ENCODE measurements around the gene HSPG2. TPM values are rescaled to one million over a fixed set of nuclear protein-coding genes. Genes with fewer than 3 reads are reported as not detected.

Gene HSPG2
- total and polyA plus RNA-seq, 8 donors = 50.4 to 164 (median 63.9) TPM

- no peaks in the 10 kb centered on the region for H3K27me3 ChIP-seq
- H3K9me3 ChIP-seq = no peaks in the 10 kb centered on the region
- WGBS, 2 donors = 33 to 35% methylated on average over 32 of the region's 32 CpGs
- no peak for TF ChIP-seq CTCF (IDR thresholded peaks at IDR 0.05)
- H3K27ac ChIP-seq = peak overlapping the region; percentile 99 to 100 (median 100)
- ATAC-seq (peak; percentile 10 to 91 (median 15)), FAIRE-seq (no peak), DNase-seq (peak; percentile 38 to 98 (median 96))
- H3K4me1 ChIP-seq = peaks cover 0 to 8% (median 5%) of the 10 kb centered on the region in 3 donors
- H3K36me3 ChIP-seq = no peaks in the 10 kb centered on the region
- peak overlapping the region; percentile 73 to 92 (median 83) for H3K4me3 ChIP-seq
- intact Hi-C loops (cut with DNase I) = loop anchor here in 1 of 3 donors (10.0 kb wide), 1 partner anchor 181 kb away; no protein-coding TSS in a partner anchor
Observed at GRCh38 chr1:21783679-21784603, 153.2 kb downstream of the HSPG2 start.

- ATAC-seq (peak; percentile 83 to 95 (median 88)), DNase-seq (peak; percentile 98 to 100 (median 98)), FAIRE-seq (no peak)
- H3K27ac ChIP-seq = peak within 1 kb of the TSS; percentile 99 to 100 (median 100)
- H3K4me1 ChIP-seq = peaks cover 0 to 8% (median 5%) of the 10 kb centered on the region in 3 donors
- no peaks in the 10 kb centered on the region for H3K27me3 ChIP-seq
- intact Hi-C loops (cut with DNase I) = loop anchor here in 1 of 3 donors (10.0 kb wide), 1 partner anchor 182 kb away; no protein-coding TSS in a partner anchor
- 0% methylated on average over 48 to 82 of the region's 82 CpGs for WGBS, 2 donors
- no peaks in the 10 kb centered on the region for H3K9me3 ChIP-seq
- peak within 1 kb of the TSS; percentile 73 to 92 (median 83) for H3K4me3 ChIP-seq
- no peak for TF ChIP-seq CTCF (IDR thresholded peaks at IDR 0.05)
- no peaks in the 10 kb centered on the region for H3K36me3 ChIP-seq
Observed at GRCh38 chr1:21782868-21783678, 154.0 kb downstream of the HSPG2 start, which contains the start of gene USP48. Gene USP48 (minus strand): TSS chr1:21783149. CDS start chr1:21782957, 192 bp downstream.

- Histone ChIP-seq H3K36me3 (no peaks in the 10 kb centered on the region), H3K9me3 (no peaks in the 10 kb centered on the region), H3K4me3 (peak overlapping the region; percentile 73 to 92 (median 83)), H3K4me1 (peaks cover 0 to 8% (median 5%) of the 10 kb centered on the region in 3 donors), H3K27me3 (no peaks in the 10 kb centered on the region), H3K27ac (peak overlapping the region; percentile 99 to 100 (median 100))
- DNase-seq = no peak
- TF ChIP-seq CTCF (IDR thresholded peaks at IDR 0.05) = no peak
- ATAC-seq = peak; percentile 20 to 44 (median 40)
- intact Hi-C loops (cut with DNase I) = loop anchor here in 1 of 3 donors (10.0 kb wide), 1 partner anchor 182 kb away; no protein-coding TSS in a partner anchor
- FAIRE-seq = no peak
- 0% methylated on average over 37 of the region's 37 CpGs for WGBS, 2 donors
Observed at GRCh38 chr1:21782349-21782867, 154.7 kb downstream of the HSPG2 start.

GRCh38 chr1:21781815-21782348, 155.2 kb downstream of the HSPG2 start:
- H3K9me3 ChIP-seq = no peaks in the 10 kb centered on the region
- WGBS, 2 donors = 0% methylated on average over 17 of the region's 17 CpGs
- peak overlapping the region; percentile 99 to 100 (median 100) for H3K27ac ChIP-seq
- H3K36me3 ChIP-seq = no peaks in the 10 kb centered on the region
- intact Hi-C loops (cut with DNase I) = loop anchor here in 1 of 3 donors (10.0 kb wide), 1 partner anchor 183 kb away; no protein-coding TSS in a partner anchor
- ATAC-seq (no peak), DNase-seq (no peak), FAIRE-seq (no peak)
- no peak for TF ChIP-seq CTCF (IDR thresholded peaks at IDR 0.05)
- H3K4me3 ChIP-seq = peak overlapping the region; percentile 73 to 92 (median 83)
- no peaks in the 10 kb centered on the region for H3K27me3 ChIP-seq
- peaks cover 0 to 8% (median 5%) of the 10 kb centered on the region in 3 donors for H3K4me1 ChIP-seq

Measured in pancreas (tissue), 10 donors.